Measurements from ENCODE around the gene LXN. TPM values are rescaled to one million over a fixed set of nuclear protein-coding genes. Genes with fewer than 3 reads are reported as not detected.

The LXN gene
- polyA plus RNA-seq, 3 donors = 11.0 to 51.2 (median 22.7) TPM

DNA sequence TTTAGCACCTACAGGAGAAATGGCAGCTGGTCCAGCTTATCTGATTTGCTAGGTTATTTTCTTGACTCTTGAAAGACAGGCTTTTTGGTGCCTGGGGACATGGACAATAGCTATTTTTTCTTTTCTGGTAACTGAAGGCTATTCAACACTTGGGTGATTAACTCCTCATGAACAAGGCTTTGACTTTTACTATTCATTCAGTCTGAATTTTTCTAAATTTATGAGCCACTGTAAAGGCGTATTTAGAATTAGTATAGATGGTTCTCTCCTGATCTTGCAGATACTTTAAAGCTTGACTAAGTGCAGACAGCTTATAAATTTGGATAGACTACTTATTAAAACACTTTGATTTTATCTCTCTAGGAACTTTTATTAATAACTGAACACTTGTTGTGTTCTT lies 46.6 kb downstream of the LXN start:
- 0 to 83% (median 48%) methylated on average over 1 of the region's 1 CpG for WGBS, 3 donors
- no peak overlapping the region for H3K27ac ChIP-seq (ENCODE audit: low read depth, low read length)

DNA sequence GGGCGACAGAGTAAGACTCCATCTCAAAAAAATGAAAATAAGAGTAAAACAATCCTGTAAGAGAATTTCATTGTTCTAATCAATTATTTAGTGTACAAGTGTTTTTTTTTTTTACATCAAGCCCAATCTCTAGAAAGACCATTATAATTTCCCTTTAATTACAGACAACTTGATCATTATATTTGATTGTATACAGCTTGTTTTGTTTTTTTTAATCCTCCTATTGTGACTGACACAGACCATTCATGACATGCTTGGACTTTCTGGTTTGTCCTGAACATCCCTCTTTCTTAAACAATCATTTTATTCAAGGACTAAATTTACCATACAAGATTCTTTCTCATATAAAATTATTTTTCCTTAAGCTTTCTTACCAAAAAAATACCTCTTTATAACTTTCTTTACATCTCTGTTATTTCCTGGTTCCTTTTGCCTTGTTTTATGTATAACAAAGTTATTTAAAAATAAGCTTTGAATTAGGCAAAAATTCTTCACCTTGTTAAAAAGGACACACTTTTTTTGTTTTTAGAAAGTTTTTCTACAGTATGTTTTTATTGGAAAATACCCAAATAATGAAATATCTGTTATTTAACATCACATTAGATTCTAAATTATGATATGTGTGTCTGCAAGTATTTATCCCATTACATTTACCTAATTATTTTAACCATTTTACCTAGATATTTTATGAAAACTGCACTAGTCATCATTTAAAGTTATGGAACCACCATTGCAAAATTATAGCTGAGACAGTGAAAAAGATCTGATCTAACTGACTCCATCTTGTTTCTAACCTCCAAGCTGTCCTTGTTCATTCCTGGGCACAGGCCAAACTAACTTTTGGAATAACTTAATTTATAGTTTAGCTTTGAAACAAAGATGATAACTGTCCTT lies 54.2 kb downstream of the LXN start:
- no peak overlapping the region for H3K27ac ChIP-seq (ENCODE audit: low read depth, low read length)
- WGBS, 3 donors = 32 to 62% (median 60%) methylated on average over 1 of the region's 1 CpG

Other genes with a start within 250 kb of the LXN start
- gene MLF1, start 101.5 kb downstream of the LXN start, polyA plus RNA-seq = 10 to 100 TPM in 1 of 3 donors, 1 to 10 TPM in 2; 3.4 to 14.1 (median 7.1) TPM
- gene GFM1, start 28.1 kb downstream of the LXN start, polyA plus RNA-seq = 10 to 100 TPM in 2 of 3 donors, 1 to 10 TPM in 1; 9.6 to 31.2 (median 10.8) TPM
- 100 to 1,000 TPM in 1 of 3 donors, 10 to 100 TPM in 1, 1 to 10 TPM in 1; 7.3 to 147 (median 78.2) TPM for gene RARRES1, start 59.8 kb upstream of the LXN start, polyA plus RNA-seq
- 10 to 100 TPM; 23.6 to 54.8 (median 35.5) TPM for gene MFSD1, start 129.4 kb upstream of the LXN start, polyA plus RNA-seq

Data from adipose tissue (tissue), 3 donors.